NCI-H187 treated with DMSO at 0.1 percent for 48 hours (cell line): Measurements from ENCODE around the gene KCNQ1.

Experiments used
- DNase-seq: peaks from one replicate; lab custom pipeline; 2025; lab: John Stamatoyannopoulos, UW

The KCNQ1 gene

GRCh38 chr11:2766166-2766565 is 321.4 kb downstream of the KCNQ1 start:
- no peak for DNase-seq

- no peak for DNase-seq
Observed at GRCh38 chr11:2767071-2767470, 322.3 kb downstream of the KCNQ1 start.

GRCh38 chr11:2767801-2768200 is 323.0 kb downstream of the KCNQ1 start:
- no peak for DNase-seq

- no peak for DNase-seq
Observed at GRCh38 chr11:2768471-2769408, 323.9 kb downstream of the KCNQ1 start.

- no peak for DNase-seq
Observed at GRCh38 chr11:2769409-2770095, 324.7 kb downstream of the KCNQ1 start.

- DNase-seq = no peak
Observed at GRCh38 chr11:2770096-2770751, 325.4 kb downstream of the KCNQ1 start.

GRCh38 chr11:2770761-2771301 is 326.0 kb downstream of the KCNQ1 start:
- no peak for DNase-seq

GRCh38 chr11:2771758-2772466 is 327.1 kb downstream of the KCNQ1 start:
- DNase-seq = no peak

- no peak for DNase-seq
Observed at GRCh38 chr11:2772544-2773031, 327.8 kb downstream of the KCNQ1 start.

GRCh38 chr11:2774173-2775082 is 329.6 kb downstream of the KCNQ1 start:
- DNase-seq = no peak

GRCh38 chr11:2775083-2775625 is 330.3 kb downstream of the KCNQ1 start:
- DNase-seq = no peak

- DNase-seq = no peak
Observed at GRCh38 chr11:2775626-2776350, 331.0 kb downstream of the KCNQ1 start.

GRCh38 chr11:2776351-2777061 is 331.7 kb downstream of the KCNQ1 start:
- DNase-seq = no peak

- DNase-seq = no peak
Observed at GRCh38 chr11:2777386-2777785, 332.6 kb downstream of the KCNQ1 start.

GRCh38 chr11:2777871-2778629 is 333.2 kb downstream of the KCNQ1 start:
- DNase-seq = no peak

GRCh38 chr11:2778630-2779498 is 334.1 kb downstream of the KCNQ1 start:
- DNase-seq = no peak

GRCh38 chr11:2779499-2779980 is 334.7 kb downstream of the KCNQ1 start:
- no peak for DNase-seq
